Mammary epithelial cell (primary cell): ENCODE results near the gene TMEM245.
A peak's percentile ranks its signal among the peaks of the same experiment; 100 is the strongest.

Experiments used
- CTCF ChIP-seq, 2 donors: IDR thresholded peaks in 1 of 2; conservative IDR thresholded peaks in 1 of 2; 2 replicates each; pipeline ENCODE4 v1.5.1; 2011 to 2012; ENCODE audit warnings: inconsistent platforms in 2 of 2, low read length in 2 of 2, mild to moderate bottlenecking in 2 of 2, control low read depth in 1 of 2, low read depth in 1 of 2; ENCODE audit not compliant: insufficient read depth in 1 of 2; ENCODE audit errors: extremely low read depth in 1 of 2
- EZH2 ChIP-seq: IDR thresholded peaks from 2 replicates; pipeline ENCODE4 v1.6.1; 2012; ENCODE audit warnings: low read length, inconsistent platforms, borderline replicate concordance

GRCh38 chr9:109098171-109098959, 21.4 kb downstream of the TMEM245 start:
- no peak for TF ChIP-seq EZH2
- TF ChIP-seq CTCF (conservative IDR thresholded peaks at IDR 0.05 in 1 of 2, IDR thresholded peaks at IDR 0.05 in 1 of 2; ENCODE audit: extremely low read depth in 1 of 2, insufficient read depth in 1 of 2, low read depth in 1 of 2, low read length in 2 of 2) = peak; percentile 7 to 35
